Measurements from ENCODE around the gene PDXK.

The PDXK gene

DNA sequence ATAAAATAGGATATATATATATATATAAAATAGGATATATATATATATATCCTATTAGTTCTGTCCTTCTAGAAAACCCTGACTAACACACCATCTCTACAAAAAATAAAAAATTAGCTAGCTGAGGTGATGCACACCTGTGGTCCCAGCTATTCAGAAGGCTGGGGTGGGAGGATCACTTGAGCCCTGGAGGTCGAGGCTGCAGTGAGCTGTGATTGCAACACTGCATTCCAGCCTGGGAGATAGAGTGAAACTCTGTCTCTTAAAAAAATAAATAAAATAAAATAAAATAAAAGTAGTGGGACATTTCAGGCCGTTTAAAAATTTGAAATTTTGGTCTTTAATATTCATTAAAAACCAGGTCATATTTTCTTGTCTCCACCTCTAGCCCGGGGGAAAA is 66.2 kb downstream of the PDXK start:
- no peak for DNase-seq

DNA sequence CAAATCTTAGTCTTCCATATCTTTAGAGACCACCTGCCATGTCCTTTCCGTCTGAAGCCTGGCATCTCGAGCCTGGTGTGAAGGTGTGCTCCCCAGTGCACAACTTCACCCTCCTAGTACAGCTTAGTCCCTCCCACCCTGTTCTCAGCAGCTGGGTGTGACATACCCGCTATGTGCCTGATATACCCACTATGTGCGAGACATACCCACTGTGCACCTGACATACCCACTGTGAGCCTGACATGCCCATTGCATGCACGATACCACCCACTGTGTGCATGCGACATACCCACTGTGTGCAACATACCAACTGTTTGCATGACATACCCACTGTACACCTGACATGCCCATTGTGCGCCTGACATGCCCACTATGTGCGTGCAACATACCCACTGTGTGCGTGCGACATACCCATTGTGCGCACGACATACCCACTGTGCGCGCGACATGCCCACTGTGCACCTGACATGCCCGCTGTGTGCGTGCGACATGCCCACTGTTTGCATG is 67.4 kb downstream of the PDXK start:
- DNase-seq, result no peak

DNA sequence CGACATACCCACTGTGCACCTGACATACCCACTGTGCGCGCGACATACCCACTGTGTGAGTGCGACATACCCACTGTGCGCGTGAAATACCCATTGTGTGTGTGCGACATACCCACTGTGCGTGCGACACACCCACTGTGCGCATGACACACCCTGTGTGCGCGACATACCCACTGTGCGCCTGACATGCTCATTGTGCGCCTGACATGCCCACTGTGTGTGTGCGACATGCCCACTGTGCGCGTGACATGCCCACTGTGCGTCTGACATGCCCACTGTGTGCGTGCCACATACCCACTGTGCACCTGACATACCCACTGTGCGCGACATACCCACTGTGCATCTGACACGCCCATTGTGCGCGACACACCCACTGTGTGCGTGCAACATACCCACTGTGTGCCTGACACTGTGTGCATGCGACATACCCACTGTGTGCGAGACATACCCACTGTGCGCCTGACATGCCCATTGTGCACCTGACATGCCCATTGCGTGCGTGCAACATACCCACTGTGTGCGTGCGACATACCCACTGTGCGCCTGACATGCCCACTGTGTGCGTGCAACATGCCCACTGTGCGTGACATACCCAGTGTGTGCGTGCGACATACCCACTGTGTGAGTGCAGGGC is 68.0 kb downstream of the PDXK start:
- no peak for DNase-seq

GRCh38 chr21:43789276-43790009 is 70.5 kb downstream of the PDXK start, which contains the start of gene RRP1:
Gene RRP1, plus strand, starts transcription at chr21:43789577. Its CDS starts 53 bp downstream, at chr21:43789630.
- peak; percentile 95 for DNase-seq

GRCh38 chr21:43790010-43790524 is 71.1 kb downstream of the PDXK start:
- DNase-seq, result no peak

GRCh38 chr21:43792406-43792805 is 73.5 kb downstream of the PDXK start:
- no peak for DNase-seq

DNA sequence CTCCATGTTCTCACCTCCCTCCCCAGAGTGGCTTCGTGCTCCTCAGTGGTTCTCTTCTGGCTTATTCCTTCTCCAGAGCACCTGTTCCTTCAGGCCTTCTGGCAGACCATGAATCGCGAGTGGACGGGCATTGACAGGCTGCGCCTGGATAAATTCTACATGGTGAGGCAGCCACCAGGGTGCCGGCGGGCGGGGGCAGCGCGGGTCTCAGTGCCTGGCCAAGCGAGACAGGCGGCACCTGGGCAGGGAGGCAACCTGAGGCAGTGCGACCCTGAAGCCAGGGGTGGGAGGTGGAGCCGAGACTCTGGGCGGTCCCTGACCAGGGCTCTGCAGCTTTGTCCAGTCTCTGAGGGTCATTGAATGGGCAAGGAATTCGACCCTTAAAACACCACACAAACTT is 74.3 kb downstream of the PDXK start:
- no peak for DNase-seq

GRCh38 chr21:43794311-43794710 is 75.4 kb downstream of the PDXK start:
- no peak for DNase-seq

GRCh38 chr21:43794857-43795256 is 75.9 kb downstream of the PDXK start:
- DNase-seq, result no peak

GRCh38 chr21:43797415-43797814 is 78.5 kb downstream of the PDXK start:
- no peak for DNase-seq

GRCh38 chr21:43797925-43798715 is 79.2 kb downstream of the PDXK start:
- DNase-seq, result no peak

DNA sequence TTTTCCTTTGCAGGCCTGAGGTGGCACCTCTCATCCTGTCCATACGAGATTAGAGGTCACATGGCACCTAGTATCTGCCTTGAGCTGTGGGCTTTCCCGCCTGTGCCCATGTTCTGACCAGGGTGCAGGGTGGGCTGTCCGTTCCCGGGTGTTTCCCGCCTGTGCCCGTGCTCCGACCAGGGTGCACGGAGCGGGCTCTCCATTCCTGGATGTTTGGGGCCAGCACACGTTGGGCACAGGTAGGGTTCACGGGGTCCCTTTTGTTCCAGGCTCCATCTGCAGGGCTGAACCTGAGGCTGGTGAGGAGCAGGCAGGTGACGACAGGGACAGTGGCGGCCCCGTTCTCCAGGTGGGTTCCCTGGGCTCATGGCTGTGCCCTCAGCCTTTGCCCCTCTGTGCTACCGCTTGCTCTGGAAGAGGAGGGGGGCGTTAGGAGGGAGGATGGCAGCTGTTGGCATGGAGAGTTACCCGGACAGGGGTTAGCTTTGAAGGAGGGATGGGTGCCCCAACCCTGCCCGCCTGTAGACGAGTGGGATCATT is 80.4 kb downstream of the PDXK start:
- no peak for DNase-seq

DNA sequence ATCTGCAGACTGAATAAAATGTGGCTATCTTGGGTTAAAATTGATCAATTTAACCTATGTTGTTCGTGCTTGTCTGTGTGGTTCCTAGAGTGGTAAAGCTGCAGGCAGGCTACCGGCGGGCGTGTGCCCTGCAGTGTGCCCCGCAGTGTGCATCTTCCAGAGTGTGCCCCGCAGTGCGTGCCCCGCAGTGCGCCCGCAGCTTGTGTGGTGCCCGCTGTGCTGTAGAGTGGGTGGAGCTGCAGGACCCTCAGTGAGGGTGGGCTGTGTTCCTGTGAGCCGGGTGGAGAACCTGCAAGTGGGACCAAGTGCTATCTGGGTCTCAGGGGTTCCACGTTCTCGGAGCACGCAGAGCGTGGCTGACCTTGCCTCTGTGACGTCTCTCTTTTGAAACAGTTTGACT is 81.2 kb downstream of the PDXK start:
- no peak for DNase-seq

DNA sequence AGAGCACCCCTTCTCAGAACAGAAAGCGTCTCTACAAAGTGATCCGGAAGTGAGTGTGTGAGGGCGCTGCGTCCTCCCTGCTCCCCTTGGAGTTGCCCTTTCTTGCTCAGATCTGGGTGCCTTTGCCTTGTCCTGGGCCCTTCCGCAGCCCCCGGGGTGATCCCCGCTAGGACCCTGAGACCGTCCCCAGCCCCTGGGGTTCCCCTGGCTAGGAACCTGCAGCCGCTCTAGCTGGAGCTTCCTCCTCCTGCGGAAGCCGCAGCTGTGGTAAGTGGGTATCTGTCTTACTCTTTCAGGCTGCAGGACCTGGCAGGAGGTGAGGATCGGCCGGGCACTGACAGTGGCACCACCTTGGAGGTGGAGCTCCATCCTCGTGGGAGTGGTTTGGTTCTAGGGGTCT is 81.6 kb downstream of the PDXK start:
- no peak for DNase-seq

- DNase-seq, result no peak
Measured at GRCh38 chr21:43801006-43801783, 82.3 kb downstream of the PDXK start.

- DNase-seq, result no peak
Measured at GRCh38 chr21:43802713-43803313, 83.9 kb downstream of the PDXK start.

DNA sequence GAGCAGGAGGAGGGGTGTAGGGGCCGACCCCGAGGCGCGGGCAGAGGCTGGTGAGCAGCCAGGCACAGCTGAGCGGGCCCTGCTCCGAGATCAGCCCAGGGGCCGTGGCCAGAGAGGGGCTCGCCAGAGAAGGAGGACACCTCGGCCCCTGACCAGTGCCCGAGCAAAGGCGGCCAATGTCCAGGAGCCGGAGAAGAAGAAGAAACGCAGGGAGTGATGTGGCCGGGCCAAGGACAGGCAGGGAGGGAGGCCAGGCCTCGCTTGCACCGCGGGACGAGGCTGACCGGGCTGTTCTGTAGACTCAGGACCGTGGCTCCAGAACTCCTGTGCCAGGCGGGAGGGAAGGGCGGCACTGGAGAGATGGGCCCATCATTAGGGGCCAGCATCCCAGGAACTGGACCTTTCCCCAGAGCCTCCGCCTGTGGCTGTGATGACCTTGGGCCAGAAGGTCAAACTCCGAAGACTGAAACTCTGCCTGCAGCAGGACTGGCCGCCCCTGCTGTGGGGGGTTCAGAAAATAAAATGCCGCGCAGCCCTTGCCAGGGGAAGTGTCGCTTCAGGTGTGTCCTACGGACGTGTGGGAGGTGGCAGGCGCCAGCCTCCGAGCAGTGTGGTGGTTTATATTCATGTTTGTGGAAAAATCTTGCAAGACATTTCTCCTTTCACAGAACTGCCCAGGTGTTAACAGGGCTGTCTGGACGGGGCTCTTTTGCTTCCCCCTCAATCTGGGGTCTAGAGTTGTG is 84.8 kb downstream of the PDXK start:
- no peak for DNase-seq

GRCh38 chr21:43805275-43805800 is 86.4 kb downstream of the PDXK start:
- DNase-seq, result peak; percentile 17

DNA sequence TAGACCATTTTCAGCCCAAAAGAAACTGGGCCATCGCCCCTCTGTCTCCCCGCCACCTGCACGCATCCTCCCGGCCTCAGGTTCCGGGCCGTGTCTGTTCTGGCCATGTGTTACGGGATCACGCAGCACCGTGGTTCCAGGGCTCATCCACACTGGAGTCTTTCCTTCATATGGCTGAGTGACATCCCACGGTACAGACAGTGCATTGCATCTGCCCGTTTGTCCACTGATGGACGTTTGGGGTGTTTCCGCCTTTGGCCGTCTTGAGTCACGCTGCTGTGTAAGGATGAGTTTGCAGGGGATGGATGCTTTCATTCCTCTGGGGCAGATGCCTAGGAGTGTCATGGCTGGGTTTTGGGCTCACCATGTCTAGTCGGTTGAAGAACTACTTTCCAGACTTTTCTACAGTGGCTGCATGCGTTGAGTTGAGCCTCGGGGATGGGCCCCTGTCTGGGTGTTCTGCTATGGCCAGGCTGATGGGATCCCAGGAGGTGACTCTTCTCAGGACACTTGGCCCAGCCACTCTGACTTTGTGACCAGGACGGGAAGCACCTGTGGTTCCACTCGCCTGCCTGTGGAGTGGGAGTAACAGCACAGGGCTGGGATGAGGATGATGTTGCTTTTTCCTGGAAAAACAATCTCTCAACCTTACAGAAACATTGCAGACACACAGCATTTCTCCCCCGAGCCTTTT is 87.2 kb downstream of the PDXK start:
- DNase-seq, result no peak

DNA sequence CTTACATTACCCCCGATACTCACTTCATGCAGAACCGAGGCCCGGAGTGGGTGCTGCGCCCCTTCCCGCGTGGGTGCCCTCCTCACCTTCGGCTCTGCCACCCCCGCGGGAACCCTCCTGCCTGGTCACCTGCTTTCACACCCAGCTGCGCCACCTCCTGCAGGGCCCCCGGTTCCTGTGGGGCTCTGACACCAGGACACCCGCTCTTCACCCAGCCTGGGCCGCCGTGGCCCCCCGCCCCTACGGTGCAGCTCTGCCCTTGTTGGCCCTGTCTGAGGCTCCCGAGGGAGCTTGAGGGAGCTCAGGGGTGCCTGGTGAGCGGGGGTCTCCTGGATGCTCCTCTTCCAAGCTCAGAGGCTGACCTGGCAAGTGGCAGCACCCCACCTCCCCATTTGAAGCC is 89.4 kb downstream of the PDXK start:
- no peak for DNase-seq
